Thoracic aorta (tissue), 2 donors: ENCODE measurements around the gene BEND6. TPM values are rescaled to one million over a fixed set of nuclear protein-coding genes. Genes with fewer than 3 reads are reported as not detected.

Experiments
- ATAC-seq: fragments of 150-250 bp; one replicate; pipeline ENCODE4 v1.8.0; 2017; ENCODE audit warnings: low read depth; ENCODE audit not compliant: insufficient number of reproducible peaks, low FRiP score
- DNase-seq: peaks from one replicate; pipeline ENCODE4 v3.0.0-alpha.2; 2020; ENCODE audit warnings: low spot score
- H3K27ac ChIP-seq, 2 donors: fragments of 200-600 bp; sonication (generic); 1 replicate in 1 of 2; 2 replicates in 1 of 2; pipeline ENCODE4 v1.5.1; 2016; ENCODE audit warnings: mild to moderate bottlenecking in 2 of 2, moderate library complexity in 2 of 2
- H3K27me3 ChIP-seq: fragments of 200-600 bp; sonication (generic); replicated peaks from 2 replicates; pipeline ENCODE4 v1.6.0; 2016; ENCODE audit warnings: mild to moderate bottlenecking; ENCODE audit not compliant: insufficient read depth
- H3K36me3 ChIP-seq: fragments of 200-600 bp; sonication (generic); one replicate; pipeline ENCODE4 v1.5.1; 2016
- H3K4me1 ChIP-seq, 2 donors: fragments of 200-600 bp; sonication (generic); 1 replicate in 1 of 2; 2 replicates in 1 of 2; pipeline versions ENCODE4 v1.5.1 to v1.6.0; 2016; ENCODE audit warnings: low read depth in 2 of 2, mild to moderate bottlenecking in 1 of 2; ENCODE audit not compliant: control insufficient read depth in 1 of 2
- H3K4me3 ChIP-seq: fragments of 200-600 bp; sonication (generic); 2 replicates; pipeline ENCODE4 v1.5.1; 2016; ENCODE audit warnings: mild to moderate bottlenecking
- H3K9me3 ChIP-seq: fragments of 200-600 bp; sonication (generic); 2 replicates; pipeline ENCODE4 v1.5.1; 2016
- CTCF ChIP-seq: fragments of 200-600 bp; sonication (generic); IDR thresholded peaks from one replicate; pipeline ENCODE4 v1.5.1; 2019; ENCODE audit warnings: antibody characterized with exemption
- total RNA-seq, 2 donors: library from RNA; depleted of rRNA; stranded (reverse); fragments of >200 nt; gene quantifications; one replicate each; pipeline versions ENCODE4 v1.1.0 to v1.2.3, GENCODE V29; 2016

The BEND6 gene
- total RNA-seq, 2 donors from 2014 or later = 0.21 to 0.27 TPM

DNA sequence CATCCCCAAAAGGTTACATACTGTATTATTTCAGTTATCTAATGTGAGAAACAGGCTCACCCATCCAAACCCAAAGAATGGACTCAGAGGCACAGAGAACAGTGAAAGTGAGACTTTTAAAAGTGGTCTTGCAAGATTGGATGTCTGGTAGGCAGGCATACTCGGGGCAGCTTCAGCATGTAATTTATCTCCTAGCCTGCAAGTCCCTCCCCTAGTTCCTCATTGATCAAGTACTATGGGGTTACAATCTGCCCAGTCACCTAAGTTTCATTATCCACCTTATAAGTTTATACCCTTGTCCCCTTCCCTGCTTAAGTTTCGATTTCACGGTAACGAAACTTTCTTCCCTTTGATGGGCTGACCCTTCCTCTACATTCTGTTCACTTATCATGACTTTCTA is 114.3 kb downstream of the BEND6 start:
- no peaks in the 10 kb centered on the region for H3K4me1 ChIP-seq
- no peak for TF ChIP-seq CTCF
- H3K36me3 ChIP-seq = peaks cover 6% of the 10 kb centered on the region
- H3K27me3 ChIP-seq = no peaks in the 10 kb centered on the region
- DNase-seq = no peak
- ATAC-seq = no peak
- H3K4me3 ChIP-seq = no peak overlapping the region
- no peaks in the 10 kb centered on the region for H3K9me3 ChIP-seq
- H3K27ac ChIP-seq = no peak overlapping the region

DNA sequence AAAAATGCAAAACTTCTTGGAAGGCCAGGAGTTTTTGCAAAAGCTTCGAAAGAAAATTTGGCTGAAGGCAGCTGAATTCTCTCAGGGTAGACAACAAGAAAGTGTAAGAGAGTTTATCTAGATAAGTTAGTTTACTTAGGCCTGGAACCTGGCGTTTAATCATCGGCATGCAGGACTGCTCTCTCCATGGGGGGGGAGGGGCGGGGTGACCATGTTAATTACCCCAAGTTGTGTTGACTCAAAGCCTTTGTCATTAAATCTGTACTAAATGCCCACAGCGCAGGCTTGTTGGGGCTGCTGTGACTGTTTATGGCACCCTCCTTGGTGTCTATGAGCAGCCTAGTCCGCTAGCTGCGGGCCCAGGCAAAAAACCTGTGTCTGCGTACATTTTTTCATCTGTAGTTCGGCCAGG is 115.0 kb downstream of the BEND6 start:
- H3K27me3 ChIP-seq = no peaks in the 10 kb centered on the region
- no peak for DNase-seq
- no peaks in the 10 kb centered on the region for H3K9me3 ChIP-seq
- no peaks in the 10 kb centered on the region for H3K4me1 ChIP-seq
- no peak overlapping the region for H3K27ac ChIP-seq
- H3K4me3 ChIP-seq = no peak overlapping the region
- peaks cover 5% of the 10 kb centered on the region for H3K36me3 ChIP-seq
- TF ChIP-seq CTCF = no peak
- no peak for ATAC-seq

DNA sequence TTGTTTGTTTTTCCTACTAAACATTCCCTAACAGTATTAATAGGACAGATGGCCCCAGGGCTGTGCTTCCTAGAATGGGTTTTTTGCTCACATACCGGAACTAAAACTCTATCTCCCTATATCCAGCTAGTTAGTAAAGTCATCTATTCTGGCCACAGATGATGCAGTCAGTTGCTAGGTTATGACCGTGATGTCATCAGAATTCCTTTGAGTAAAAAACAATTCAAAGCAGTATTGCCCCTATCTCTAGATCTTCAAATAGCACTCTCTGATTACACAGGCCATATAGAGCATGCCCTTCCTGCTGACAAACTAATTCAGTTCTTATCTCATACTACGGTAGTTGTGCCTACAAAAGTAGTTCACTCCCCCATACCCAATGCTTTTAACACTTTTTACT is 117.2 kb downstream of the BEND6 start:
- Histone ChIP-seq H3K36me3 (peaks cover 4% of the 10 kb centered on the region), H3K4me3 (no peak overlapping the region), H3K9me3 (no peaks in the 10 kb centered on the region), H3K27ac (no peak overlapping the region), H3K4me1 (no peaks in the 10 kb centered on the region), H3K27me3 (no peaks in the 10 kb centered on the region)
- no peak for TF ChIP-seq CTCF
- no peak for DNase-seq
- ATAC-seq = no peak

GRCh38 chr6:57074383-57074782 is 119.5 kb downstream of the BEND6 start:
- ATAC-seq = no peak

GRCh38 chr6:57075092-57075491 is 120.2 kb downstream of the BEND6 start:
- Histone ChIP-seq H3K4me1 (no peaks in the 10 kb centered on the region), H3K27me3 (no peaks in the 10 kb centered on the region), H3K4me3 (no peak overlapping the region), H3K27ac (no peak overlapping the region), H3K9me3 (no peaks in the 10 kb centered on the region), H3K36me3 (no peaks in the 10 kb centered on the region)
- DNase-seq = no peak
- no peak for TF ChIP-seq CTCF
- no peak for ATAC-seq

More at GRCh38 chr6:57074383-57074782, 119.5 kb downstream of the BEND6 start:
- no peaks in the 10 kb centered on the region for H3K9me3 ChIP-seq
- H3K4me3 ChIP-seq = no peak overlapping the region
- DNase-seq = no peak
- no peaks in the 10 kb centered on the region for H3K4me1 ChIP-seq
- no peak overlapping the region for H3K27ac ChIP-seq
- TF ChIP-seq CTCF = no peak
- H3K36me3 ChIP-seq = no peaks in the 10 kb centered on the region
- H3K27me3 ChIP-seq = no peaks in the 10 kb centered on the region

Other genes with a start within 250 kb of the BEND6 start
- 10 to 100 TPM in 1 of 2 donors, 1 to 10 TPM in 1; 2.8 to 11.2 TPM for gene KIAA1586, start 91.6 kb downstream of the BEND6 start, total RNA-seq
- gene ZNF451, start 135.1 kb downstream of the BEND6 start, total RNA-seq = 10 to 100 TPM; 45.6 to 65.0 TPM
- 10 to 100 TPM; 15.7 to 19.6 TPM for gene BAG2, start 217.2 kb downstream of the BEND6 start, total RNA-seq